NCI-H526 (cell line): Measurements from ENCODE around the gene GTF3C6.
"Not testable (repeated sequence)": the region's sequence is repeated elsewhere in the genome, so short reads cannot be mapped to it uniquely, and the experiment has no call there.

Experiments used
- DNase-seq, 2 experiments: peaks; one replicate each; lab custom pipeline; 2025; lab: John Stamatoyannopoulos, UW

Gene GTF3C6, protein sequence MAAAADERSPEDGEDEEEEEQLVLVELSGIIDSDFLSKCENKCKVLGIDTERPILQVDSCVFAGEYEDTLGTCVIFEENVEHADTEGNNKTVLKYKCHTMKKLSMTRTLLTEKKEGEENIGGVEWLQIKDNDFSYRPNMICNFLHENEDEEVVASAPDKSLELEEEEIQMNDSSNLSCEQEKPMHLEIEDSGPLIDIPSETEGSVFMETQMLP

DNA sequence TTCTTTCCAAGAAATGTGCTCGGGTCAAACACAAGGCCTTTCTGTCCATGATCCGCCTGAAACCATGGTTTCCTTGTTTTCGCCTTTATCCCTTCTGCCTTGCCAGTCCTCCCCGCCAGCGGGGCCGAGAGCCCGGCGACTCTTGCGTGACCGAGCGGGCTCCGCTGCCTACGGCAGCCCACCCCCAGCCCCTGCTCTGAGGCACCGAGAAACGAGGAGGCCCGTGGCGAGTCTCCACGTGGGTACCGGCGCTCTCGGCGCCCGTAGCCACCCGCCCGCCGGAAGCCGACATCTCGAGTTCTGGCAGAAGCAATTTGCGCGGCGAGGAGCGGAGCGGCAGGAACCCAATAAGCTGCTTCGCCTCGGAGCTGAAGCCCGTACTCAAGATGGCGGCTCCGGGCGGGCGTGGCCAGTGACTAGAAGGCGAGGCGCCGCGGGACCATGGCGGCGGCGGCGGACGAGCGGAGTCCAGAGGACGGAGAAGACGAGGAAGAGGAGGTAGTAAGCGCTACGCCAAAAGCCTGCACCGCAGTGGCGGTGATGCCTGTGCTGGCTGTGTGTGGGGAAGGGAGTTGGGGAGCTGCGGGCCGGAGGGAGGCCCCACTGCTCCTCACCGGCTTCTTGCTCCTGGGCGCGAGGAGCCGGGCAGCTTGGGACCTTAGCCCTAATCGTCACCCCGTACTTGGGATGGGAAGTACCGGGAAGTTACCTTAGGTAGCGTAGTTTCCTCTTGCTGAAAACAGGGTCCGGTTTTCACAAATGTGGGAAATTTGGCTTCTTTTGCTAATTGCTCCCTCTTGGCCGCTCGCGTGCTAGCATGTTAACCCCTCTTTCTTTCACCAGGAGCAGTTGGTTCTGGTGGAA is at the start of gene GTF3C6:
Gene GTF3C6 (plus strand): TSS at position 378 of the 864 bp plus-strand sequence. CDS start 64 bp downstream, at position 442.
- peak; percentile 82 to 95 for DNase-seq

DNA sequence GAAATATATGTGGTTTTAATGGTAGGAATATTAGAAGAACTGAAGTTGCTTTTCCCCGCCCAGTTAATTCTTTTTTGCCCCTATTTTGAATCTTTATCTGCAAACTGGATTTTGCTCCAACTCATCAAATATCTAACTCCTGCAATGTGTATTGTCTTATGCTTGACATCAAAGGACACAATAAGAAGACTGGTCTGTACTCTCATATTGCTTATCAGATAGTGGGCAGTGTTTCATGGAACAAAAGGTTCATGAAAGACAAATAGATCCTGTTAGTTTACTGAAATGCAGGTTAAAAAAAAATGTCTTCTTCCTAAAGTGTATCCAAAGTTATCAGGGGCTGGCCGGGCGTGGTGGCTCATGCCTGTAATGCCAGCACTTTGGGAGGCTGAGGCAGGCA is 27.7 kb upstream of the GTF3C6 start:
- no peak for DNase-seq

DNA sequence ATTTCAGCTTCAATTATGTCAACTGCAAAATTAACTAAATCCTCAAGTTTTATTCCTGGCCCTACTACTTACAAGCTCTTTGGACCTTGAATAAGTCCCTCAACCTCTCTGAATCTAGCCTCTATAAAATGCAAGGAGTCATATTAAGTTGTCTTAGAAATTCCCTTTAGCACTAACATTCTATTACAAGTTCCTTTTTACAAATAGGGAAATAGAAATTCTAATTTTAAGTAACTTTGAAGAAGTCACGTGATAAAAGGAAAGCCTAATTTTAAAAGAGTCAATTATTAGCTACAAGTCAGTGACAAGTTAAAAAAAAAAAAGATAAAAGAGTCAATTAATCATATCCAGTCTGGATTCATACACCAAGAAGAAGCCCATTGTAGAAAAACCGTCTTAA is 24.6 kb upstream of the GTF3C6 start:
- DNase-seq, result no peak

DNA sequence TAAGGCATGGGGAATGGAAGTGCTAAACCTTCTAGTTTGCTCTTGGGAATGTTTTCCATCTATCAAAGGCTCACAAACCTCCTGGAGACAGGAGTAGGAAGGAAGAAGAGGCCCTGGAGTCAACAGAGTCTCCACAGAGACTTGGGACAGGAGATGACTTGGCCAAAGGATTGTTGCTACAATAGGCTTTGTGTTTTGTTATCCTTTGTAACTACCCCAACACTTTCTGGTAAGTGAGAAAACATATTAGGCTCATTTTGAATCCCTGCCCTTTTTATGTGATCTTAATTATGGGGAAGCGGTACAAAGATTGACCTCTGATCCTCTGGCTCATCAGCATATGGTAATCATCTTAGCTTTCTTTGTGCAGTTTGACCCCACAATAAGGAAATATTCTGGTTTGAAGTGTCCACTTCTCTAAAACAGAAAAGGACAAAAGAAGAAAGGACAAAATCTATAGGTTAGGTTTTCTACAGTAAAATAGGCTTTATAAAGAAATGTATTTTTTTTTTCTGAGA is 24.1 kb upstream of the GTF3C6 start:
- DNase-seq, result no peak

DNA sequence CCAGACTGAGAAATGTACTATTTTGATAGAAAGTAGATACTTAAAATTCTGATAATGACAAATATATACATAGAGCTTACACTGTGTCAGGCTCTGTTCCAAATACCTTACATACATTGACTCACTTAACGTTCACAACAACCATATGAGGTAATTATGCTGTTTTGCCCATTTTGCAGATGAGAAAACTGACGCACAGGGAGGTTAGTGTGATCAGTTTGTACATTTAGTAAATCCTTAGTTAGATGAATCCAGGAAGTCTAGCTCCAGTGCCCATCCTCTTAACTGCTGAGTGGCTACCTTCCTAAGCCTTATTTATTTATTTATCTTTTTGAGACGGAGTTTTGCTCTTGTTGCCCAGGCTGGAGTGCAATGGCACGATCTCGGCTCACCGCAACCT is 23.3 kb upstream of the GTF3C6 start:
- DNase-seq, result no peak

DNA sequence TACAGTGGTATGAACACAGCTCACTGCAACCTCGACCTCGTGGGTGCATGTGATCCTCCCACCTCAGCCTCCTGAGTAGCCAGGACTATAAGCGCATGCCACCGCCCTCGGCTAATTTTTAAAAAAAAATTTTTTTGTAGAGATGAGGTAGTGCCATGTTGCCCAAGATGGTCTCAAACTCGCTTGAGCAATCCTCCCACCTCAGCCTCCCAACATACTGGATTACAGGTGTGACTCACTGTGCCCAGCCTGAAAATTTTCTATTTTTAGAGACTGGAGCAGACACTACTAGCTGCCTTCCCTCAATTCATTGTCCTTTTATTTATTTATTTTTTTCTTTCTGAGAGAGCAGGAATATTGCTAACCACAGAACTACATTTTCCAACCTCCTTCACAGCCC is 20.3 kb upstream of the GTF3C6 start:
- no peak for DNase-seq

DNA sequence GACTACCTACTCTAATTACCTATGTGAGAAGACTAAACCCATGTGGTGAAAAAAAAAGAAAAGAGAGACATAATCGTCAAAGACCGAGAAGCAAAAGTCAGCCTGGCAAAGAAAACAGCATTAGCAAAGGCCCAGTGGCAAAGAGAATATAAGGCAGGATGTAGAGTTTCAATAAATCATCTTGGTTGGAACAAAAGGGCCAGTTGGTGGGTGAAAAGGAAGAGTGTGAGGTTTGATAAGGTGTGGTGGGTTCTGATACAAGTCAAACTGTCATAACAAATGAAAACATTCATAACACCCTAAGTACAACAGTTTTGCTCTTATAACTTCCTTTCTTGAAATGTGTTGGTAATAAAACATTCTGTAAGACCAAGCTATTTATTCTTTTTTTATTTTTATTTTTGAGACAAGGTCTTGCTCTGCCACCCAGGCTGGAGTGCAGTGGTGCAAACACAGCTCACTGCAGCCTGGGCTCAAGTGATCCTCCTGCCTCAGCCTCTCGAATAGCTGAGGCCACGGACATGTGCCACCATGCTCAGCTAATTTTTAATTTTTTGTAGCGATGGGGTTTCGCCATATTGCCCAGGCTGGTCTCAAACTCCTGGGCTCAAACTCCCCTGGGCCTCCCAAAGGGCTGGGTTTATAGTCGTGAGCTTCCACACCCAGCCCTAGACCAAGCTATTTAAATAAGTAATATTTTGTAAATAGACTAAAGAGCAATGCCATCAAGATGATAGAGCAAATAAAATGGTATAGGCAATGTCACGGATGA is 18.9 kb upstream of the GTF3C6 start:
- DNase-seq, result no peak

DNA sequence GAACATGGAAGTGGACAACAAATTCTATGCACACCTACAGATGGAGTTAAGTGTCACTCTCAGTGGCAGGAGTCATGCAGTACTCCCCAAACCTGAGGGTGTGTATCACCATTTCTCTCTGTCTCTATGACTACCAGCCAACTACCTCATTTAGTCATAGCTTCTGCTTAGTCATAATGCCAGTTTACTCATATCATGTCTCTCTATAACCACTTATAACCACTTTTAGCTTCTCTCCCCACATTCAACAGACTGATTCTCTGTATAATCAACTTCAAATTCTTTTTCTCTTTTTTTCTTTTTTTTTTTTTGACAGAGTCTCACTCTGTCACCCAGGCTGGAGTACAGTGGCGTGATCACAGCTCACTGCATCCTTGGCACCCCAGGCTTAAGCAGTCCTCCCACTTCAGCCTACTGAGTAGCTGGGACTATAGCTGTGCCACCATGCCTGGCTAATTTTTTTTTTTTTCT is 13.8 kb upstream of the GTF3C6 start:
- DNase-seq, result no peak

DNA sequence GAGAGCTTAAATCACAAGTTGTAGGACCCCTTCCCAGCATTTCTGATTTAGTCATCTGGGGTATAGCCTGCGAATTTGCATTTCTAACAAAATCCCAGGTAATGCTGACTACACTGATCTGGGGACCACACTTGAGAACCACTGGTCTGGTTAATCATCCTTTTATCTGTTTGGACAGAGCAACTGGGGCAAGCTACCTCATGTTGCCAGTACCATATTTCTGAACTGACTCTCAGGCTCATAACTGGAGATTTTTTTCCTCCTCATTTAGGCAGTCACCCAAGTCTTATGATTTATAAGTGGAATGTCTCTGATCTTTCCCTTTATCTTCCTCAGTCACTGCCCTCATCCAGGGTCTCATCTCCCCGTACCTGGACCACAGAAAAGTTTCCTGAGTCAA is 12.0 kb upstream of the GTF3C6 start:
- DNase-seq, result no peak

DNA sequence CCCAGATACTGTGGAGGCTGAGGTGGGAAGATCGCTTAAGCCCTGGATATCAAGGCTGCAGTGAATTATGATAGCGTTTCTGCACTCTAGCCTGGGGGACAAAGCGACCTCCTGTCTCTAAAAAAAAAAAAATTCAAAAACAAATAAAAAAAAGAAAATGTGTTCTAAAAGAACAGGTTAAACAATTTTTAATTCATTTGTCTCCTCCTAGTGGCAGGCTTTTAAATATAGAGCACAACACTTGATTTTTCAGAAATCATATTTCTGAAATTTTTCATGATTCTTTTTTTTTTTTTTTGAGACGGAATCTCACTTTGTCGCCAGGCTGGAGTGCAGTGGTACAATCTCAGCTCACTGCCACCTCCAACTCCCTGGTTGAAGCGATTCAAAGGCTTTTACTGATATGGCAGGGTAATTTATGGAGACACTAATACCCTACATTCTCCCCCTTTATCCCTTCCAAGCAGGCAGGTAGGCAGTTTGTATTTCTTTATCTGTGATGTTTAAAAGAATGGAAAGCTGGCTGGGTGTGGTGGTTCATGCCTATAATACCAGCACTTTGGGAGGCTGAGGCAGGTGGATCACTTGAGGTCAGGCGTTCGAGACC is 8.7 kb upstream of the GTF3C6 start:
- peak in 1 of 2 experiments; percentile 33 for DNase-seq

DNA sequence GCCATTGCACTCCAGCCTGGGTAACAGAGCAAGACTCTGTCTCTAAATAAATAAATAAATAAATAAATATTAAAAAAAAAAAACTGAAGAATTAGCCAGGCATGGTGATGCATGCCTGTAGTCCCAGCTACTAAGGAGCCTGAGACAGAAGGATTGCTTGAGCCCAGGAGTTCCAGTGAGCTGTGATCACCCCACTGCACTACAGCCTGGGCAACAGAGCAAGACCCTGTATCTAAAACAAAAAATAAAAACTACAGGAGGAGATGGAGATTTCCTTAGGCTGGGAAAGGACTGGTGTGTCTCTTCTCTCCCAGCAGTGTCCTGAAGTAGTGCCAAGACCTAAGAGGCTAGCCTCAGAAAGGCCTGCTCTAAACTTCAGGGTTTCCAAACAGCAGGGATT is 8.1 kb upstream of the GTF3C6 start:
- no peak for DNase-seq

DNA sequence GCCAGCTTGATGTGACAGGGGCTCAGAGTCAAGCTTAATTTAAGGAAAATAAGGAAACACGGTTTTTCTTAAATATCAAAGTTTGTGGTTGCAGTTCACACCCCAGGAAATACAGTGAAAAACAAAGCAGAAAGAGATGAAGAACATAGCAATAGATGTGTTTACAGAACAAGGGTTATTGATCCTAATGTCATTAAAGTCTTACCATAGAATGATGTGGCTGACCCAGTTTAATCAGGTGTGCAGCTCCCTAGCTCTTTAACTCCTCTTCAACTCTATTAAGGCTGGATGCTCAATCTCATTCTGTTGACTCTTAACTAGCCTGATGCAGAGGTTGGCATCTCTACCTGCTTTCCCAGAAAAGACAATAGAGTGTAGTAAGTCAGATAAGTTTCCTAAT is 7.5 kb upstream of the GTF3C6 start:
- DNase-seq, result no peak

DNA sequence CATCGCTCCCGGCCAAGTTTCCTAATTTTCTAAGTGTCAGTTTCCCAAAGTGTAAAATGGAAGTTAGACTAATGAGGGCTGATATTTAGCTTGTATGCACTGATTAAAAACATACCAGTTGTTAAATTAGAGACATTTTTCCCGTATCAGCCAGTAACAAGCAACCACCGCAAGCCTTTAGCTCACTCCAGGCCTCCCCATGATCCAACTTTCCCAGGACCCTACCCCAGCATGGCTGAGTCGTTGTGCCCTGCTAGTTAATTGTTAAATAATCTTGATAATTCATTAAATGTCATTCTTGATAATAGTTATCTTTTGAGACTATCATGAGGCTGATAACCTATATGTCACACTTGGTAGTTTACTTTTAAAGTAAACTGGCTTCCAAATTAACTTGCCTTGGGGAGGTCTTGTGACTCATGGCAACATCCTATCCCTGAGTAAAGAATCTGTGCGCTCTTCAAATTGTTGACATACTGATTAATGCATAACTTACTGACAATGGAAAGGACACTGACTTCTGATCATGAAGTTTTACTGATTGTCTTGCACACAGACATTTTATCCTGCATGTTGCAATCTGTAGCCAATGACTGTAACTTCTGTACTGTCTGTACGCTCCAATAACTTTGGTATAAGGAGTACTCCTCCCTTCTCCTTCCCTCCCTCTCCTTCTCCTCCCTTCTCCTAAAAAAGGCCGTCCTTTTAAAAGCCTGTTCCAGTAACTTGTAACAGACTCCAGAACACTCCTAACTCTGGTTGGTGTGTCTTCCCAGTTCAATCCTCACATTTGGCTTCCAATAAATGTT is 6.3 kb upstream of the GTF3C6 start:
- DNase-seq, result no peak

DNA sequence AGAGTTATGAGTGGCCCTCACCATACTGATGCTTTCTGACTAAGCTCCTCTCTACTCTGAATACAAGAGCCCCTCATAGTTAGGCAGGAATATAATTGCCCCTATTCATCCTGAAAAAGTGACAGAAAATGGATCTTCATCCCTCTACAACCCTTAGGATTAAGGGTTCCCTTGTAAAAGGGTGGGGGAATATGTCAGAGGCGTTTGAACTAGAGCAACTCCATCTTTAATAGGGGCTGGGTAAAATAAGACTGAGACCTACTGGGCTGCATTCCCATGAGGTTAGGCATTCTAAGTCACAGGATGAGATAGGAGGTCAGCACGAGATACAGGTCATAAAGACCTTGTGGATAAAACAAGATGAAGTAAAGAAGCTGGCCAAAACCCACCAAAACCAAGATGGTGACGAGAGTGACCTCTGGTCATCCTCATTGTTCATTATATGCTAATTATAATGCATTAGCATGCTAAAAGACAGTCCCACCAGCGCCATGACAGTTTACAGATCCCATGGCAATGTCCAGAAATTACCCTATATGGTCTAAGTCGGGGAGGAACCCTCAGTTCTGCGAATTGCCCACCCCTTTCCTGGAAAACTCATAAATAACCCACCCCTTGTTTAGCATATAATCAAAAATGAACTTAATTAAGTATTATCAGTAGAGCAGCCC is 4.7 kb upstream of the GTF3C6 start:
- DNase-seq, result no peak

DNA sequence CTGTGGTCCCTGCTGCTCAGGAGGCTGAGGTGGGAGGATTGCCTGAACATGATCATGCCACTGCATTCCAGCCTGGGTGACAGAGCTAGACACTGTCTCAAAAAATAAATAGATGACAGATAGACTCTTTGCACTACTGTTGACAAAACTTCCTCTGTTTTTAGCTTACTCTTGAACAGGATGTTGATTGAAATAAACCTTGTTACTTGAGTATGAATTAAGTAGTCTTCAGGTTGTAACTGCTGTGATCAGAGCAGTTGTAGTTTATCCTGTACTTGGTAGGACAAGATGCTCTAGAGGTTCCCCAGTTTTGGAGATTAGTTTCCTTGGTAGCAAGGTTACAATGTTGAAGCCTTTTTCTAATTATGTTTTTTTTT is 1.5 kb downstream of the GTF3C6 start:
- DNase-seq, result no peak

DNA sequence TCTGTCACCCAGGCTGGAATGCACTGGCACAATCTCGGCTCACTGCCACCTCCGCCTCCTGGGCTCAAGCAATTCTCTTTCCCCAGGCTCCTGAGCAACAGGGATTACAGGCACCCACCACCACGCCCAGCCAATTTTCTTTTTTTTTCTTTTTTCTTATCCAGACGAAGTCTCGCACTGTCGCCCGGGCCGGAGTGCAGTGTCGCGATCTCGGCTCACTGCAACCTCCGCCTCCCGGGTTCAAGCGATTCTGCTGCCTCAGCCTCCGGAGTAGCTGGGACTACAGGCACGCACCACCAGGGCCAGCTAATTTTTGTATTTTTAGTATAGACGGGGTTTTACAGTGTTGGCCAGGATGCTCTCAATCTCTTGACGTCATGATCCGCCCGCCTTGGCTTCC is 4.1 kb downstream of the GTF3C6 start:
- DNase-seq, result not testable (repeated sequence)

DNA sequence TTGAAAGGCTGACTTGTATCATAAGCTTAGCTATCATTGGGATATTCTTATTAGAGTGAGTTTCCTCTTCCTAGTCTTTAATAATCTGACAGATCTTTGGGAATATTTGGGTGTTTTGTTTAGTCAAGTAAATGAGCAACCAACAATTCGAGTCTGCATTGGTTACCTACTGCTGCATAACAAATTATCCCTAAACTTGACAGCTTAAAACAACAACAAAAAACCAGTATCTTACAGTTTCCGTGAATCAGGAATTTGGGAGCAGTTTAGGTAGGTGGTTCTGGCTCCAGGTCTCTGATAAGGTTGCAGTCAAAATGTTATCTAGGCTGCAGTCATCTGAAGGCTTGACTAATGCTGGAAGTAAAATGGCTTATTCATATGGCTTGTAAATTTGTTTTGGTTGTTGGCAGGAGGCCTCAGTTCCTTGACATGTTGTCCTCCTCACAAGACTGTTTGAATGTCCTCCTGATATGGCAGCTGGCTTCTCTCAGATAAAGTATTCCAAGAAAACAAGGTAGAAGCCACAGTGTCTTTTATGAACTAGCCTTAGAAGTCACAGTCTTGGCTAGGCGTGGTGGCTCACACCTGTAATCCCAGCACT is 7.2 kb downstream of the GTF3C6 start:
- DNase-seq, result no peak

DNA sequence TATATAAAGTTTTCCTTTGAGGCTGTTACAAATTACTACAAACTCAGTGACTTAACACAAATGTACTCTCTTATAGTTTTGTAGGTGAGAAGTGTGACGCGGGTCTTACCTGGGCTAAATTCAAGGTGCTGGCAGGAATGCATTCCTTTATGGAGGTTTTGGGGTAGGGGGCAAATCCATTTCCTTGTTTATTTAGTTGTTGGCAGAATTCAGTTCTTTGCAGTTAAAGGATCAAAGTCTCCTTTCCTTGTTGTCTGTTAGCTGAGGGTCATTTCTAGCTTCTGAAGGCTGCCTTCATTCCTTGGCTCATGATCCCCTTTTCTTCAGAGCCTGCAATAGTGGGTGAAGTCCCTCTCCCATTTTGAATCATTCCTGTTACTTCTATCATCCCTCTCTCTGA is 10.2 kb downstream of the GTF3C6 start:
- not testable (repeated sequence) for DNase-seq

DNA sequence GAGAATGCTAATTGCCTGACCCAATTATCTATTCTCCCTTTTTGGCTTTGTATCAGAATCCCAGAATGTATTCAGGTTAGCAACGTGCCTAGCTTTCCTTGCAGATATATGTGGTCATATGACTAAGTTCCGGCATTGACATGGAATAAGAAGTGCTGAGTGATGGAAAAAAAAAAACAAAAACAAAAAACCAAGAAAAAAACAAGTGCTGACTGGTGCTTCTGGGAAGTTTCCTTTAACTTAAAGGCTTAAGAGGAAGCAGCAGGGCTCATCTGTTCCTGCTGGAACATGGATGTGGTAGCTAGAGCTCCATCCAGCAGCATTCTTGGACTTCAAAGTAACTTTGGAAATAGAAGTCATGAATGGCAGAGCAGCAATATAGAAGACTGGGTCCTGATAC is 13.0 kb downstream of the GTF3C6 start:
- no peak for DNase-seq

DNA sequence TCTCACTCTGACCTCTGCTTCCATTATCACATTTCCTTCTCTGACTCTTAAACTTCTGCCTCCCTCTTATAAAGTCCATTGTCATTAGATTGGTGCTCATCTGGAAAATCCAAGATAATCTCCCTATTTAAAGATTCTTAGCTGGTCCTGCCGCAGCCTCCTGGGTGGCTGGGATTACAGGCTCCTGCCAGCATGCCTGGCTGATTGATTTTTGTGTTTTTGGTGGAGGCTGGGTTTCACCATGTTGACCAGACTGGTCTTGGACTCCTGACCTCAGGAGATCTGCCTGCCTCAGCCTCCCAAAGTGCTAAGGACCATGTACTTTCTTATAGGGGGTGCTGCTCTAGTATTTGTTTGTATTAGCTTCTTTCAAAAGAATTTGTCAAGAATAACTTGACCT is 18.1 kb downstream of the GTF3C6 start:
- no peak for DNase-seq
